Hepatocyte (in vitro differentiated cells): ENCODE results near the gene TNFAIP8L3. TPM values are rescaled to one million over a fixed set of nuclear protein-coding genes. Genes with fewer than 3 reads are reported as not detected.
"Not testable (repeated sequence)": the region's sequence is repeated elsewhere in the genome, so short reads cannot be mapped to it uniquely, and the experiment has no call there.

Experiments
- DNase-seq: peaks from one replicate; pipeline ENCODE4 v3.0.0-alpha.2; 2016; ENCODE audit warnings: low spot score
- H2AFZ ChIP-seq: fragments of 200-600 bp; sonication (generic); 2 replicates; pipeline ENCODE4 v1.6.0; 2016; ENCODE audit warnings: antibody characterized with exemption, mild to moderate bottlenecking
- H3K27ac ChIP-seq: fragments of 200-600 bp; sonication (generic); 2 replicates; pipeline ENCODE4 v1.5.1; 2016; ENCODE audit warnings: mild to moderate bottlenecking
- H3K27me3 ChIP-seq: fragments of 200-600 bp; sonication (generic); 2 replicates; pipeline ENCODE4 v1.6.1; 2016
- H3K36me3 ChIP-seq: fragments of 200-600 bp; sonication (generic); replicated peaks from 2 replicates; pipeline ENCODE4 v1.5.1; 2016; ENCODE audit warnings: low read depth; ENCODE audit not compliant: insufficient read depth
- H3K4me1 ChIP-seq: fragments of 200-600 bp; sonication (generic); 2 replicates; pipeline ENCODE4 v1.5.1; 2016; ENCODE audit warnings: mild to moderate bottlenecking, moderate library complexity; ENCODE audit not compliant: insufficient read depth
- H3K4me2 ChIP-seq: fragments of 200-600 bp; sonication (generic); 2 replicates; pipeline ENCODE4 v1.6.0; 2016
- H3K4me3 ChIP-seq: fragments of 200-600 bp; sonication (generic); 2 replicates; pipeline ENCODE4 v1.5.1; 2016; ENCODE audit warnings: mild to moderate bottlenecking
- H3K79me2 ChIP-seq: fragments of 200-600 bp; sonication (generic); 2 replicates; pipeline ENCODE4 v1.6.0; 2017; ENCODE audit warnings: mild to moderate bottlenecking
- H3K9me2 ChIP-seq: fragments of 200-600 bp; sonication (generic); replicated peaks from 2 replicates; pipeline ENCODE4 v1.6.0; 2017; ENCODE audit warnings: mild to moderate bottlenecking; ENCODE audit not compliant: insufficient read depth
- H3K9me3 ChIP-seq: fragments of 200-600 bp; sonication (generic); 2 replicates; pipeline ENCODE4 v1.5.1; 2016; ENCODE audit warnings: low read depth, mild to moderate bottlenecking
- H4K20me1 ChIP-seq: fragments of 200-600 bp; sonication (generic); 2 replicates; pipeline ENCODE4 v1.6.0; 2016; ENCODE audit warnings: mild to moderate bottlenecking; ENCODE audit not compliant: insufficient read depth, poor library complexity, severe bottlenecking
- CTCF ChIP-seq: fragments of 200-600 bp; sonication (generic); IDR thresholded peaks from 2 replicates; pipeline ENCODE4 v1.5.1; 2016; ENCODE audit warnings: antibody characterized with exemption, mild to moderate bottlenecking; ENCODE audit not compliant: poor library complexity
- EZH2 ChIP-seq: fragments of 200-600 bp; sonication (generic); IDR thresholded peaks from 2 replicates; pipeline ENCODE4 v1.6.1; 2016; ENCODE audit warnings: antibody characterized with exemption, mild to moderate bottlenecking, borderline replicate concordance
- EZH2phosphoT487 ChIP-seq: fragments of 200-600 bp; sonication (generic); IDR thresholded peaks from one replicate; pipeline ENCODE4 v1.6.1; 2018; ENCODE audit warnings: antibody characterized with exemption, mild to moderate bottlenecking, low read depth, moderate library complexity; ENCODE audit not compliant: unreplicated experiment, severe bottlenecking
- WGBS: methylation state at CpG from one replicate; pipeline ENCODE4 v1.1.6; 2016; ENCODE audit warnings: low lambda C conversion rate; ENCODE audit errors: missing lambda C conversion rate; 5-methylcytosine and 5-hydroxymethylcytosine counted together
- polyA plus RNA-seq: library from polyadenylated mRNA; unstranded; fragments of >200 nt; fragmentation: Nextera tagmentation; extraction: Ambion mirVana; gene quantifications from 2 replicates; pipeline ENCODE4 v1.2.1, GENCODE V29; 2016
- total RNA-seq: library from RNA; depleted of rRNA; stranded (reverse); fragments of >200 nt; gene quantifications from 2 replicates; pipeline ENCODE4 v1.2.3, GENCODE V29; 2014

The TNFAIP8L3 gene
- total and polyA plus RNA-seq, 2 experiments from 2014 or later: 2.4 to 3.4 TPM

- H3K4me2 ChIP-seq: no peak overlapping the region
- H3K4me1 ChIP-seq: no peaks in the 10 kb centered on the region
- no peaks in the 10 kb centered on the region for H3K36me3 ChIP-seq
- TF ChIP-seq EZH2phosphoT487 (no peak), EZH2 (no peak), CTCF (no peak)
- no peaks in the 10 kb centered on the region for H3K9me3 ChIP-seq
- no peaks in the 10 kb centered on the region for H3K9me2 ChIP-seq
- H2AFZ ChIP-seq: no peak overlapping the region
- no peak overlapping the region for H3K27ac ChIP-seq
- H4K20me1 ChIP-seq: no peaks in the 10 kb centered on the region
- H3K27me3 ChIP-seq: no peaks in the 10 kb centered on the region
- no peak overlapping the region for H3K4me3 ChIP-seq
- H3K79me2 ChIP-seq: no peaks in the 10 kb centered on the region
- 100% methylated on average over 2 of the region's 2 CpGs for WGBS
- DNase-seq: no peak
These were observed 55.8 kb downstream of the TNFAIP8L3 start for GRCh38 chr15:51038974-51039319.

DNA sequence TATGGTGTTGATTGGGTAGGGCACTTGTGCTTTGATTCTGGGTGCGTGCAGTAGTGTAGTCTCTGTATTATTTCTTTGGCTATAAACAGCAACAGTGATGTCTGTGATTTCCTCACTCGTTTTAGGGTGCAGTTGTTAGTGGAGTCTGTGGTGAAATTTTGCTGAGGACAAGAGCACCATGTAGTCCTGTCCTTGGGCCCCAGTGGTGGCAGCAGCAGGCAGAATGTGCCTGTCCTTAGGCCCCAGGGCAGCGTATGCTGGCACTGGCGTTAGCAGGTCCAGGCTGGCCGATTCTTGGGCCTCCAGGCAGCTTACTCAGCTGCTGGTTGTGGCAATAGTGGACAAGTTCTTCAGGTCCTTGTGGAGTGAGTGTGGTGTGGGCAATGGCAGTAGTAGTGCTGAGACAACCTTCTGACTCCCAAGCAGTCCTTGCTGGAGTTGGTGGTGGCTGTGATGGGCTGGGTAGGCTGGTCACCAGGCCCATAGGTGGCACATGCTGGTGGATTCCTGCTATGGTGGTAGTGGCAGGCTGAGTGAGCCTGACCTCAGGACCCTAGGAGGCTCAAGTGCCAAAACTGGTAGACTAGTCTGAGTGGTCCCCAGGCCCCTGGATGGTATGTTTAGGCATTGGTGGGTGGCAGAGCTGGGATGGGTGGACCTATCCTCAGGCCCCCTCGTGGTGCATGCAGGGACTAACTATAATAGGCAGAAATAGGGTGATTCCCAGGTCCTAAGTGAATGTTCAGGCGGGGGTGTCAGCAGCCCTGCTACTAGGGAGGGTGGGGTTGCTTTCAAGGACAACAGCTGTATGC is 56.3 kb downstream of the TNFAIP8L3 start:
- Histone ChIP-seq H3K4me2 (no peak overlapping the region), H4K20me1 (no peaks in the 10 kb centered on the region), H3K79me2 (no peaks in the 10 kb centered on the region), H3K4me1 (no peaks in the 10 kb centered on the region), H2AFZ (no peak overlapping the region), H3K9me2 (no peaks in the 10 kb centered on the region), H3K9me3 (no peaks in the 10 kb centered on the region), H3K36me3 (no peaks in the 10 kb centered on the region), H3K27me3 (no peaks in the 10 kb centered on the region), H3K4me3 (no peak overlapping the region), H3K27ac (no peak overlapping the region)
- no peak for TF ChIP-seq EZH2
- no peak for TF ChIP-seq EZH2phosphoT487
- TF ChIP-seq CTCF: no peak
- no peak for DNase-seq
- 91% methylated on average over 7 of the region's 7 CpGs for WGBS

DNA sequence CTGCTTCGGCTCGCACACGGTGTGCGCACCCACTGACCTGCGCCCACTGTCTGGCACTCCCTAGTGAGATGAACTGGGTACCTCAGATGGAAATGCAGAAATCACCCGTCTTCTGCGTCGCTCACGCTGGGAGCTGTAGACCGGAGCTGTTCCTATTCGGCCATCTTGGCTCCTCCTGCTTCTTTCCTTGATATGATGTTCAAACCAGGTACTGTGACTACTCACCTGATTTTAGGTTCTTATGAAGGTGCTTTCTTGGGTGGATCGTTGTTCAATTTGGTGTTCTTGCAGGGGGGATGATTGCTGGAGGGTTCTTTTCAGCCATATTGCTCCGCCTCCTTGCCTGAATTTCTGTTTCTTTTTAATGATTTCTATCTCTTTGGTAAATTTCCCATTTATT is 57.2 kb downstream of the TNFAIP8L3 start:
- not testable (repeated sequence) for H4K20me1 ChIP-seq, H3K9me2 ChIP-seq, H3K79me2 ChIP-seq, H2AFZ ChIP-seq, H3K4me1 ChIP-seq, H3K27ac ChIP-seq, H3K36me3 ChIP-seq, H3K9me3 ChIP-seq, H3K27me3 ChIP-seq, H3K4me2 ChIP-seq, H3K4me3 ChIP-seq, DNase-seq
- WGBS: 98% methylated on average over 13 of the region's 13 CpGs

DNA sequence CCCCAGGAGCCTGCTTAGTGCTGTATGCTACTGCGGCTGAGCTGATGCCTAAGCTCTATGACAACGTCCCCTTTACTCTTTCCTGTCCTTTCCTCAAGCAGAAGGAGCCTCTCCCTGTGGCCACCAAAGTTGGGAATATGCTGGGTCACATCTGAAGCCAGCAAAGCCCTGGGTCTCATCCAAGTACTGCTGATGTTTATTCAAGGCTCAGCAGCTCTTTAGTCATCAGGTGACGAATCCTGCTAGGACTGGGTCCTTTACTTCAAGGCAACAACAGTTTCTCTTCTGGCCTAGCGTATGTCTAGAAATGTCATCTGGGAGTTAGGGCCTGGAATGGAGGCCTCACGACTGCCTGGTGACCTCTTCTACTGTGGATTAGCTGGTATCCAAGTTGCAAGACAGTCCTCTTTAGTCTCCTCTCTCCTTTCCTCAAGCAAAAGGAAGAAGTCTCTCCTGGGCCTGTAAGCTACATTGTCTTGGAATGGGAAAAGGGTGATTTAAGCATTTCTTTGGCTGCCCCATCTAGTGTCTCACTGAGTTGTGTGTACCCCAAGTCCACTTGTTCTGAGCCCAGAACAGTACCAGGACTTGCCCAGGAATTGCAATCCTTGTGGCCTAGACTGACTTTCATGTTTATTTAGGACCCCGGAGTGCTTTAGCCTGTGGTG is 63.9 kb downstream of the TNFAIP8L3 start:
- H4K20me1 ChIP-seq: no peaks in the 10 kb centered on the region
- no peak overlapping the region for H2AFZ ChIP-seq
- DNase-seq: no peak
- WGBS: 88% methylated on average over 6 of the region's 6 CpGs
- no peaks in the 10 kb centered on the region for H3K36me3 ChIP-seq
- H3K27me3 ChIP-seq: no peaks in the 10 kb centered on the region
- H3K27ac ChIP-seq: peak overlapping the region; percentile 34
- no peaks in the 10 kb centered on the region for H3K9me3 ChIP-seq
- H3K9me2 ChIP-seq: no peaks in the 10 kb centered on the region
- H3K4me1 ChIP-seq: no peaks in the 10 kb centered on the region
- TF ChIP-seq CTCF (no peak), EZH2 (no peak), EZH2phosphoT487 (no peak)
- no peak overlapping the region for H3K4me2 ChIP-seq
- no peak overlapping the region for H3K4me3 ChIP-seq
- H3K79me2 ChIP-seq: no peaks in the 10 kb centered on the region
